ENCODE results near the gene TIMP2. TPM values are rescaled to one million over a fixed set of nuclear protein-coding genes. Genes with fewer than 3 reads are reported as not detected.

The TIMP2 gene
- total and polyA plus RNA-seq, 2 of the 13 experiments (the other 11 are each of a cell fraction or from before 2014, with no cell fraction given), result 3.8 to 8.5 TPM

GRCh38 chr17:78962345-78962983 is 37.3 kb upstream of the TIMP2 start (continued):
- TF ChIP-seq ARID5B (CRISPR knock-in tag; IDR thresholded peaks at IDR 0.05), result peak; percentile 88
- peak; percentile 93 for TF ChIP-seq ZNF362 (CRISPR knock-in tag; IDR thresholded peaks at IDR 0.05; ENCODE audit: borderline replicate concordance)
- no peak for TF ChIP-seq ZNF549 (CRISPR knock-in tag; IDR thresholded peaks at IDR 0.05)
- TF ChIP-seq EEA1 (CRISPR knock-in tag; IDR thresholded peaks at IDR 0.05; ENCODE audit: borderline replicate concordance), result no peak

- Histone ChIP-seq H3K4me2 (ENCODE audit: low read depth, low read length) (no peak overlapping the region), H3K36me3 (replicated peaks in 1 of 2; ENCODE audit: control insufficient read depth in 1 of 2, insufficient read depth in 2 of 2, low read length in 2 of 2) (no peaks in the 10 kb centered on the region), H3K27ac (ENCODE audit: extremely low read length, insufficient read depth, low read length) (no peak overlapping the region), H3K9me3 (ENCODE audit: low read length) (no peaks in the 10 kb centered on the region), H3K9ac (ENCODE audit: insufficient read depth, low read depth, low read length) (no peak overlapping the region), H3K4me3 (replicated peaks in 1 of 3; ENCODE audit: insufficient read depth in 1 of 3, low read depth in 2 of 3, low read length in 3 of 3) (no peak overlapping the region), H3K27me3 (ENCODE audit: control insufficient read depth in 1 of 2, insufficient read depth in 2 of 2, low read length in 2 of 2) (peaks cover 0 to 10% of the 10 kb centered on the region in 2 experiments; a peak in 3 of 5 replicates), H3K4me1 (ENCODE audit: insufficient read depth, low read length) (peaks cover 61% of the 10 kb centered on the region), H4K20me1 (ENCODE audit: insufficient read depth, low read length) (no peaks in the 10 kb centered on the region), H3K79me2 (ENCODE audit: insufficient read depth, low read length) (no peaks in the 10 kb centered on the region), H2AFZ (ENCODE audit: low read length) (no peak overlapping the region)
- no TSS peak for BruUV-seq (replicated peaks)
- DNase-seq (ENCODE audit: low spot score) (no peak), ATAC-seq (no peak), FAIRE-seq (no peak)
- CTCF ChIA-PET (ENCODE audit: low intra/inter-chr PET ratio, low total read pairs), result no interaction called here
- WGBS (ENCODE audit: low lambda C conversion rate), result 96% methylated on average over 4 of the region's 4 CpGs
- intact Hi-C loops (cut with micrococcal nuclease; ENCODE audit: unreplicated experiment), result loop anchor here (5.0 kb wide), 1 partner anchor 34 kb away; the partner anchor contains the start of gene TIMP2
- TF ChIP-seq RAD21 (CRISPR knock-in tag; IDR thresholded peaks at IDR 0.05) (no peak), ZNF709 (CRISPR knock-in tag; IDR thresholded peaks at IDR 0.05) (0 out of 2 replicates have a peak, but pooled peaks have one; percentile 39), ARNTL (CRISPR knock-in tag; IDR thresholded peaks at IDR 0.05) (0 out of 2 replicates have a peak, but pooled peaks have one; percentile 23), ZNF546 (CRISPR knock-in tag; conservative IDR thresholded peaks at IDR 0.05) (no peak)
- POLR2A ChIA-PET, result interaction anchor here (0.9 to 3.5 kb wide), 7 partner anchors 10 to 96 kb away, joined by 3 to 51 read pairs (median 20); partner anchors contain the start of gene LGALS3BP
- in situ Hi-C loops (cut with HindIII; ENCODE audit: extremely low pct_ligation_motif_present, low pct_unique_long_range_greater_than_20kb), result no loop called here
These were observed 36.4 kb upstream of the TIMP2 start for GRCh38 chr17:78961571-78961970.
